GM23248 (cell line): ENCODE data around the gene MBTPS2.

Experiments
- EZH2 ChIP-seq: fragments of 200-600 bp; sonication (generic); IDR thresholded peaks from 2 replicates; pipeline ENCODE4 v1.6.1; 2018; ENCODE audit warnings: antibody characterized with exemption, mild to moderate bottlenecking; ENCODE audit not compliant: insufficient read depth, poor library complexity, severe bottlenecking
- EZH2phosphoT487 ChIP-seq: fragments of 200-600 bp; sonication (generic); IDR thresholded peaks from 2 replicates; pipeline ENCODE4 v1.6.1; 2018; ENCODE audit warnings: antibody characterized with exemption, moderate library complexity, mild to moderate bottlenecking, low read depth; ENCODE audit not compliant: insufficient read depth

DNA sequence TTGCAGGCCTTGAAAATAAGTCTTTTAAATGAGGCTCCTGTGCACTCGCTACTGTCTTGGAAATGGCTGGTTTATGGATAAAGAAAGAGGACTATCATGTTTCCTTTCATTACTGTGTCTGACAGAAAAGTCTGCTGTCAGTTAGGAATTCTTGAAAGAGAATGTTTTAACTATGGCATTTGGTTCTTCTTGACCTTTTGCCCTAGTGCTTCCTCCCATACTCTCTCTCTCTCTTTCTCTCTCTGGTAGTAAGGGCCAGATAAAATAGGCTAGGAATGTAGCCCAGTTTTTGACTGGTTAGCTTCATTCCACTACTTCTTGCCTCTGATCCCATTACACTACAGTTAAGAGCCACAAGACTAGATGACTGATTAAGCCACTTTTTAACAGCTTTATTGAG is 46.2 kb downstream of the MBTPS2 start:
- no peak for TF ChIP-seq EZH2
- TF ChIP-seq EZH2phosphoT487 = no peak
